KBM-7 (cell line): ENCODE results near the gene KCNJ6.
"Not testable (repeated sequence)": the region's sequence is repeated elsewhere in the genome, so short reads cannot be mapped to it uniquely, and the experiment has no call there.

ENCODE experiments used
- DNase-seq: peaks from one replicate; pipeline ENCODE4 v3.0.0-alpha.2; 2015
- in situ Hi-C: fragments of 300-500 bp; cut with MboI; formaldehyde crosslinking; loops from 2 replicates; pipeline ENCODE4 v1.14.3; 2020; ENCODE audit warnings: low sequenced_read_pairs, low pct_unique_long_range_greater_than_20kb, mixed read lengths

The KCNJ6 gene

DNA sequence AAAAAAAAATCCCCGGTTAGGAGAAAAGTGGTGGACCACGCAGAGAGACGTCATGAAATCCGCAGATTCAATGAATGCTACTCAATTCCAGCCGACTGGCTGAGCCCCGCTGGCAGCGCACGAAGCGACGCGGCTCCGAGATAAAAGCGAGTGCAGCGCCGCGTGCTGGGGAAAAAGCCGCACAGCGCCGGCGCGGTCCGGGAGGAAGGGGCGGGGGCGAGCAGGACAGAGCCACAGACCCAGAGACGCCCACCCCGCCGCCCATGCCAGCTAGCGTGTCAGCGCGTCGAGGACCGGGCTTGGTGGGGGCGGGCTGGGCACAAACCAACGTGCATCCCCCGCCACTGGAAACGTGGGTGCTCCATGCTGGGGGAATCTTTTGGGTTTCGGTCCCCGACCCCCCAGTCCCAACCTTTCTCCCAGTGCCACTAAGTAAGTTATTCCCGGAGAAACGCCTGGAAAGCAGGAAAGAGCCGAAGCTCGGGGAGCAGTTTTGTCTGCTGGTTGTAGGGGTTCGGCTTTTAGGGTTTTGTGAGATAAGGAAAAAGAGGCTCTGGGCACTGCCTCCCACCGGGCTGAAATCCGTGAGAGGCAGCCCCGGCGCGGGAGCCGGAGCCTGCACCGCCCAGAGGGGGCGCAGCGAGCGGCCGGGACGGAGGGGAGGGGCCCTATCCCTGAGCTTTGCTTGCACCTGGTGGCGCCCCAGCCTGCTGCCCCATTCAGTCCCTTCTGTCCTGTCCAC, at the start of gene KCNJ6:
KCNJ6 (minus strand) TSS at position 148 of the 742 bp plus-strand sequence. CDS start 75,775 bp downstream, outside the sequence.
- in situ Hi-C loops = no loop called here
- DNase-seq = peak; percentile 28

GRCh38 chr21:37965088-37965805, 49.0 kb upstream of the KCNJ6 start:
- in situ Hi-C loops = no loop called here
- no peak for DNase-seq

DNA sequence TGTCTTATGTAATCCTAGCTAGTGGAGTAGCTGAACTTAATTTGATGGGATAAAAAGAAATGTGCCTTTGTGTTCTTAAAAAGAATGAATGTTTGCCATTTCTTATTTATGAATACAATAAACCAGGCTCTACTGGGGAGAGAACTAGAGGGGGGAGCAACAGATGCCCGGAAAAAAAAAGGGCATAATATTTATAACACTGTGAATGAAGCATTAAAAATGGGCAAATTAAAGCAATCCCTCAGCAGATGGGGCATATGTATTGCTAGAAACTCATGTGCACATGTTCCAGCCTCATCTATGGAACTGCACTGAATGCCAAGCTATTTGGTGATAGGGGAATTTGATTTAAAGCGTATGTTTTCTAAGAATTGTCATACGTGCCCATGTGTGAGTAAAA, 42.3 kb upstream of the KCNJ6 start:
- in situ Hi-C loops = no loop called here
- no peak for DNase-seq

- in situ Hi-C loops = no loop called here
- no peak for DNase-seq
Observed at GRCh38 chr21:37956772-37957171, 40.5 kb upstream of the KCNJ6 start.

- in situ Hi-C loops = no loop called here
- no peak for DNase-seq
Observed at GRCh38 chr21:37945036-37945435, 28.8 kb upstream of the KCNJ6 start.

GRCh38 chr21:37944496-37944895, 28.2 kb upstream of the KCNJ6 start:
- DNase-seq = no peak
- in situ Hi-C loops = no loop called here

DNA sequence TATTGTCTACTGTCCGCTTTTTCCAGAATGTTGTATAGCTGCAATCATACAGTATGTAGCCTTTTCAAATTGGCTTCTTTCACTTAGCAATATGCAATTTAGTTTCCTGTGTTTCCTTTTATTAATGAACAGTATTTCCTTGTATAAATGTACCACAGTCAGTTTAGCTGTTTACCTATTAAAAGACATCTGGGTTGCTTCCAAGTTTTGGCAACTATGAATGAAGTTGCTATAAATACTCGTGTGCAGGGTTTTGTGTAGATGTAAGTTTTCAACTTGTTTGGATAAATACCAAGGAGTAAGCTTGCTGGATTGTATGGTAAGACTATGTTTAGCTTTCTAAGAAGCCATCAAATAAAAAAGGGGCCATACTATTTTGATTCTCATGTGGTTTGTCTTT, 24.4 kb upstream of the KCNJ6 start:
- in situ Hi-C loops = no loop called here
- no peak for DNase-seq

DNA sequence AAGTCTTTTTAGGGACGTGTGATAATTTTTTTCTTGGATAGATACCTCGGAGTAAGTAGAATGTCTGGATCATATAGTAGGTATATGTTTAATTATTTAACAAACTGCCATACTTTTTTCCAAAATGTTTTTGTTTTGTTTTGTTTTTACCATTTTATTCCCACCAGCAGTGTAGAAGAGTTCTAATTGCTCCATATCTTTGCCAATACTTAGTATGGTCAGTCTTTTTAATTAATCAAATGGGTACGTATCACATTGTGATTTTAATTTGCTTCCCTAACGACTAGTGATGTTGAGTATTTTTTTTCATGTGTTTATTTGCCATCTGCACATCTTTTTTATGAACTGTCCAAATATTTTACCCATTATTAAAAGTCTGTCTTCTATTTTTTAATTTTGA, 23.6 kb upstream of the KCNJ6 start:
- in situ Hi-C loops = no loop called here
- no peak for DNase-seq

GRCh38 chr21:37939251-37939650, 23.0 kb upstream of the KCNJ6 start:
- DNase-seq = no peak
- in situ Hi-C loops = no loop called here

DNA sequence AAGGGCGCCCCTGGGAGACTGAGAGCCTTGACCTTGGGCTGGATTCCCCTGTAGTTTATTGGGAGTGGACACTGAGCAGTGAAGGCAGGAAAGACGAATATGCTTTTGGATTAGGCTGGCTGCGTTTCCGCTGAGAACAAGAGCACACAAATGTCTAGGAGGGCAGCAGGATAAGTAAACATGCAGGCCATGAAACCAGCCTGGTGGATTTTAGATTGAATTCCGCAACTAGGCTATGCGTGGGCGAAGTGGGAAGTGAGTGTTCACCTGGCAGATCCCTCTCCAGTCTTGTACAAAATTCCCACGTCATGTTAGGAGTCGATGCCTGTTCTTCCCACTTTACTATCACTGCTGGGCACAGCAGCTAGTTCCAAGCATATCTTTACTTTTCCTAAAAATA, 21.4 kb upstream of the KCNJ6 start:
- in situ Hi-C loops = no loop called here
- DNase-seq = no peak

GRCh38 chr21:37936010-37936785, 19.9 kb upstream of the KCNJ6 start:
- in situ Hi-C loops = no loop called here
- no peak for DNase-seq

- DNase-seq = no peak
- in situ Hi-C loops = no loop called here
Observed at GRCh38 chr21:37932936-37933335, 16.7 kb upstream of the KCNJ6 start.

DNA sequence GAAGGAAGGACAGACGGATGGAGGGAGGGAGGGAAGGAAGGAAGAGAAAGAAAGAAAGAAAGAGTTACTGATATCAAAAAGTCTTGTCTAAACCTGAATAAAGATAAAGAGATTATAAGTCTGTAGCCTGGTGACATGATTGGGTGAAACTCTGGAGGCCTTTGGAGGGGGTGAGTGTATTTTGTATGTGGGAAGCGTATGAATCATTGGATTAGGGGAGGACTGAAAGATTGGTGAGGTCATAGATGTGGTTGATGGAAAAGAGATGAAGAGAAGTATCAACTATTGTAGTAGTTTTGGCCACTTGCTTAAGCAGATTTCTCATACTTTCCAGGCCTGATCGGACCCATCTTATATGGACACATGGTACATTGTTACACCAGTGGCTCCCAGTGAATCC, 11.5 kb upstream of the KCNJ6 start:
- in situ Hi-C loops = no loop called here
- no peak for DNase-seq

DNA sequence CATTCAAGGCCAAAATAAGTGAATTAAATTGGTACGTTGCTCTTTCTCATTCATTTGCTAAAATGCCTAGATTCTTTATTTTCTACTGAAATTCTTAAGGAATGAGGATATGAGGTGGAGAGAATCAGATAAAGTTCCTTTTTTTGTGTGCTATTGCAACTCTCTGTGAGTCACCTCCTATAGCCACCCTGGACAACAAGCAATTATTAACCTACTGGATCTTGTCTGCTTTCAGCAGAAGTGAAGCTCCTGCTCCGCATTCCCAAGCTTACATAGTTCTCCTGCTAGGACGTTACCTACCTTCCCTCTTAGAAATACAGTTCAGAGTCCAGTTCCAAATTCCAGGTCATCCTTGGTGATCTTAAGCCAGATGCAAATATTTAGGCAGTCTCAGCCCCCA, 4.8 kb upstream of the KCNJ6 start:
- no peak for DNase-seq
- in situ Hi-C loops = no loop called here

DNA sequence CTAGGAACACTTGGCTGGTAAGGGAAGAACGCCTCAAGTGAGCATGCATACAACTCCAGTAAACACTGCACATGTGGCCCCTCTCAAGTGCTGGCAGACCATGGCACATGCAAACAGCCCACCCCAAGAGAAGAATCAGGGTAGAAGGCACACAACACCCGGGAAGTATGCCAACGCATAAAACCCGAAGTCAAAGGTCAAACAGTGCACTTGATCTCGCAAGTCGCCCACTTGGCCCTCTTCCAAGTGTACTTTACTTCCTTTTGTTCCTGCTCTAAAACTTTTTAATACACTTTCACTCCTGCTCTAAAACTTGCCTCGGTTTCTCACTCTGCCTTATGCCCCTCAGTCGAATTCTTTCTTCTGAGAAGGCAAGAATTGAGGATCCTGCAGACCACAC, 4.0 kb upstream of the KCNJ6 start:
- in situ Hi-C loops, DNase-seq: not testable (repeated sequence)

- in situ Hi-C loops = no loop called here
- DNase-seq = no peak
Observed at GRCh38 chr21:37917612-37918011, 1.4 kb upstream of the KCNJ6 start.

GRCh38 chr21:37915941-37916309, 332 bp downstream of the KCNJ6 start:
- in situ Hi-C loops = no loop called here
- DNase-seq = no peak

GRCh38 chr21:37915497-37915911, 753 bp downstream of the KCNJ6 start:
- DNase-seq = no peak
- in situ Hi-C loops = no loop called here

GRCh38 chr21:37912616-37913015, 3.6 kb downstream of the KCNJ6 start:
- no peak for DNase-seq
- in situ Hi-C loops = no loop called here

DNA sequence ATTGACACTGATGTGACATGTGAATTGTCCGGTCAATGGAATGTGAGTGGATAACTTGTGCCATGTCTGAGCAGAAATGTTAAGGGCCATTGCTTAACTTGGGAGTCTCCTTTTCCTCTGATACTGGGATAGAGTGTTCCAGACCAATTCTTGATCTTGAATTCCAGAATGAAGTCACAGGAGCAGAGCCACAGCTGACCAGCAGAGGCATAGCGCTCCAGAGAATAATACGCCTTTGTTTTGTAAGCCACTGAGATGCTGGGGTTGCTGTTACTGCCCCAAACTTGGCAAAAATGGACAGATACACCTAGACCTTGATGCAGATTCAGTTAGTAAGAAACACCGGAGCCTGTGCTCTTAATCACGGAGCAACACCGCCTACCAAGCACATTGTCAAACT, 6.3 kb downstream of the KCNJ6 start:
- DNase-seq = no peak
- in situ Hi-C loops = no loop called here
